Renal cortex interstitium (tissue), 11 donors: ENCODE data around the gene ARL15. TPM values are rescaled to one million over a fixed set of nuclear protein-coding genes. Genes with fewer than 3 reads are reported as not detected.

Experiments used
- DNase-seq, 11 donors: peaks; one replicate each; pipeline ENCODE4 v3.0.0-alpha.2; 2013; ENCODE audit warnings: low read depth in 9 of 11, low spot score in 4 of 11; ENCODE audit errors: extremely low read depth in 1 of 11
- polyA plus RNA-seq, 3 donors: library from polyadenylated mRNA; unstranded; fragments of 120-200 nt; gene quantifications; one replicate each; pipeline ENCODE4 v1.2.1, GENCODE V29; 2013; ENCODE audit not compliant: insufficient read length in 3 of 3

Gene ARL15
- polyA plus RNA-seq, 3 donors = 27.3 to 30.9 (median 30.0) TPM

- no peak for DNase-seq
Measured at GRCh38 chr5:54186108-54186507, 124.3 kb downstream of the ARL15 start.

GRCh38 chr5:54184806-54185205 lies 125.6 kb downstream of the ARL15 start:
- no peak for DNase-seq

GRCh38 chr5:54180630-54181031 lies 129.7 kb downstream of the ARL15 start:
- DNase-seq = peak in 3 of 11 donors; percentile 11 to 28 (median 12)

- DNase-seq = no peak
Measured at GRCh38 chr5:54178991-54179390, 131.4 kb downstream of the ARL15 start.

GRCh38 chr5:54178207-54178606 lies 132.2 kb downstream of the ARL15 start:
- DNase-seq = no peak

- no peak for DNase-seq
Measured at GRCh38 chr5:54177058-54177457, 133.3 kb downstream of the ARL15 start.

GRCh38 chr5:54176066-54176830 lies 134.1 kb downstream of the ARL15 start:
- DNase-seq = peak in 5 of 11 donors; percentile 22 to 47 (median 38)

GRCh38 chr5:54173251-54173650 lies 137.1 kb downstream of the ARL15 start:
- DNase-seq = no peak

- no peak for DNase-seq
Measured at GRCh38 chr5:54171645-54172384, 138.6 kb downstream of the ARL15 start.

- DNase-seq = no peak
Measured at GRCh38 chr5:54165687-54166086, 144.7 kb downstream of the ARL15 start.

GRCh38 chr5:54162184-54162583 lies 148.2 kb downstream of the ARL15 start:
- DNase-seq = no peak

GRCh38 chr5:54160329-54160728 lies 150.0 kb downstream of the ARL15 start:
- no peak for DNase-seq

- no peak for DNase-seq
Measured at GRCh38 chr5:54159893-54160195, 150.5 kb downstream of the ARL15 start.

GRCh38 chr5:54159153-54159892 lies 151.1 kb downstream of the ARL15 start:
- DNase-seq = no peak

GRCh38 chr5:54156577-54156976 lies 153.8 kb downstream of the ARL15 start:
- DNase-seq = peak in 3 of 11 donors; percentile 34 to 46 (median 42)

GRCh38 chr5:54150841-54151240 lies 159.5 kb downstream of the ARL15 start:
- no peak for DNase-seq

- no peak for DNase-seq
Measured at GRCh38 chr5:54148858-54149257, 161.5 kb downstream of the ARL15 start.

- DNase-seq = peak in 1 of 11 donors; percentile 7
Measured at GRCh38 chr5:54148067-54148845, 162.1 kb downstream of the ARL15 start.

GRCh38 chr5:54146916-54147315 lies 163.5 kb downstream of the ARL15 start:
- no peak for DNase-seq
